ENCODE data around the gene ROBO2. TPM values are rescaled to one million over a fixed set of nuclear protein-coding genes. Genes with fewer than 3 reads are reported as not detected.

ROBO2 gene
- total and polyA plus RNA-seq, 2 experiments from 2014 or later, result 1.2 to 14.3 TPM

DNA sequence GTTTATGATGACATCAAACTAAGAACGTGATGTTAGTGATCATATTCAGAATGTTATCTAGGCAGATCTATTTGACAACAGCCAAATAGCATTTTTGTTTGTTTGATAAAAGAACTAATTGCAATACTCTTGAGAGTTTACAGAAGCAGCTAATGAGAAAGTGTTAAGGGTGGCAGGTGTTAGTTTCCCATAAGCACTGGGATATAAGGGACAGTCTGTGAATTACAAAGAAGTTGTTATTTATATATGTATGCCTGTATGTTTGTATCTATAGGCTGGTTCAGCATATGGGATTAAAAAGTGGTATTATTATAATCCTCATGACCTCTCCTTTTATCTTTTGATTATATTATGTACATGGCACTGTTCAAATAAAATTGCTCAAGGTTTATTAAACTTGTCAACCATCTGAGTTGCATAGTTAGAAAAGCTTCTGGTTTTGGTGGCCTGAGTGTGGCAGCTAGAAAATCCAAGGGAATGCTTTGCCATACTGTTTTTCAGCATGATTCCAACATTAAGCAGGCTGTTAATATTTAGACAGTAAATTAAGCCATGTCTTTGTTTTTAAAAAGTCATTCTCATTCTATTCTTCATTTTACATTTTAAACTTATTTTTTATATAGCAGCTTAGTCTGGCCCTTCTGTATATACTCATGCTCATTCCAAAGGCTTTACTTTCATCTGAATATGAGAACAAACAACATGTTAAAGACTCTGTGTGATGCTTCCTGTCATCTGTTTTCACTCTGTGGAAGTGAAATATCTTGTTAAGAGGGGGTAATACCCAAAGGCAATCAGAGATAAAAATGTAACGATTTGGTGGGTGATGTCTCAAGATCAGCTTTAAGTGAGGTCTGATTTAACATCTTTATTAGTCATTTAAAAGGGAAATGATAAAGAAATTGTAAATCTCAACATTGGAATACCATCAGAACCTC is 13.1 kb downstream of the ROBO2 start:
- Histone ChIP-seq H3K4me1 (ENCODE audit: insufficient read depth) (peaks cover 15% of the 10 kb centered on the region), H3K4me3 (no peak overlapping the region), H3K9me2 (replicated peaks; ENCODE audit: insufficient read depth) (no peaks in the 10 kb centered on the region), H3K36me3 (replicated peaks; ENCODE audit: insufficient read depth, low read depth) (no peaks in the 10 kb centered on the region), H3K27ac (peak overlapping the region; percentile 31), H3K27me3 (no peaks in the 10 kb centered on the region), H3K79me2 (peaks cover 11% of the 10 kb centered on the region), H2AFZ (no peak overlapping the region), H3K4me2 (peak overlapping the region; percentile 38), H4K20me1 (ENCODE audit: insufficient read depth, poor library complexity, severe bottlenecking) (no peaks in the 10 kb centered on the region), H3K9me3 (ENCODE audit: low read depth) (no peaks in the 10 kb centered on the region)
- whole genome bisulfite sequencing (ENCODE audit: low lambda C conversion rate, missing lambda C conversion rate), result 42% methylated on average over 2 of the region's 2 CpGs
- TF ChIP-seq, protein P1, sequence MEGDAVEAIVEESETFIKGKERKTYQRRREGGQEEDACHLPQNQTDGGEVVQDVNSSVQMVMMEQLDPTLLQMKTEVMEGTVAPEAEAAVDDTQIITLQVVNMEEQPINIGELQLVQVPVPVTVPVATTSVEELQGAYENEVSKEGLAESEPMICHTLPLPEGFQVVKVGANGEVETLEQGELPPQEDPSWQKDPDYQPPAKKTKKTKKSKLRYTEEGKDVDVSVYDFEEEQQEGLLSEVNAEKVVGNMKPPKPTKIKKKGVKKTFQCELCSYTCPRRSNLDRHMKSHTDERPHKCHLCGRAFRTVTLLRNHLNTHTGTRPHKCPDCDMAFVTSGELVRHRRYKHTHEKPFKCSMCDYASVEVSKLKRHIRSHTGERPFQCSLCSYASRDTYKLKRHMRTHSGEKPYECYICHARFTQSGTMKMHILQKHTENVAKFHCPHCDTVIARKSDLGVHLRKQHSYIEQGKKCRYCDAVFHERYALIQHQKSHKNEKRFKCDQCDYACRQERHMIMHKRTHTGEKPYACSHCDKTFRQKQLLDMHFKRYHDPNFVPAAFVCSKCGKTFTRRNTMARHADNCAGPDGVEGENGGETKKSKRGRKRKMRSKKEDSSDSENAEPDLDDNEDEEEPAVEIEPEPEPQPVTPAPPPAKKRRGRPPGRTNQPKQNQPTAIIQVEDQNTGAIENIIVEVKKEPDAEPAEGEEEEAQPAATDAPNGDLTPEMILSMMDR (IDR thresholded peaks at IDR 0.05; ENCODE audit: poor library complexity), result no peak
- TF ChIP-seq EZH2 (IDR thresholded peaks at IDR 0.05; ENCODE audit: borderline replicate concordance) (no peak), EZH2phosphoT487 (IDR thresholded peaks at IDR 0.05; ENCODE audit: low read depth, severe bottlenecking, unreplicated experiment) (no peak)
- DNase-seq (ENCODE audit: low spot score), result no peak

DNA sequence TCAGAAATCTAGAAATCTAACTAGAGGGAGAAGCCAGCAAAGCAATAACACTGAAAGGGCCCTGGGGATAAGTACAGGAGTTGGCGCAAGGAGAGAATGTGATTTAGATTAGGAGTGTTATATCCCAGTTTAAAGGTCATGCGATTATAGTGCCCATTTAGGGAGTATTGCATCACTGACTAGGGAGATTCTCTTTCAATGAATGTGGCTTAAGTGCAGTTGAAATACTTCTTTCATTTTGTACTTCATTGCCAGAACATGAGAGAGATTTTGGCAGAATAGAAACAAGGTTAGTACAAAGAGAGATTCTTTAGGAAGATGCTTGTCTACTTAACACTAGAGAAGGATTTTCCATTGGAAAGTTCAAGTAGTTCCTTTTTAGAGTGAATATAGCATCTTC is 13.9 kb downstream of the ROBO2 start:
- DNase-seq (ENCODE audit: low spot score), result peak; percentile 15
- Histone ChIP-seq H3K4me1 (ENCODE audit: insufficient read depth) (peaks cover 15% of the 10 kb centered on the region), H3K27me3 (no peaks in the 10 kb centered on the region), H3K4me3 (no peak overlapping the region), H3K4me2 (peak overlapping the region; percentile 38), H3K9me3 (ENCODE audit: low read depth) (no peaks in the 10 kb centered on the region), H3K36me3 (replicated peaks; ENCODE audit: insufficient read depth, low read depth) (no peaks in the 10 kb centered on the region), H4K20me1 (ENCODE audit: insufficient read depth, poor library complexity, severe bottlenecking) (no peaks in the 10 kb centered on the region), H3K79me2 (peaks cover 11% of the 10 kb centered on the region), H2AFZ (no peak overlapping the region), H3K27ac (peak overlapping the region; percentile 31), H3K9me2 (replicated peaks; ENCODE audit: insufficient read depth) (no peaks in the 10 kb centered on the region)
- WGBS (ENCODE audit: low lambda C conversion rate, missing lambda C conversion rate), result 41% methylated on average over 2 of the region's 2 CpGs
- TF ChIP-seq EZH2phosphoT487 (IDR thresholded peaks at IDR 0.05; ENCODE audit: low read depth, severe bottlenecking, unreplicated experiment) (no peak), EZH2 (IDR thresholded peaks at IDR 0.05; ENCODE audit: borderline replicate concordance) (no peak)
- TF ChIP-seq, protein P1 (IDR thresholded peaks at IDR 0.05; ENCODE audit: poor library complexity), result no peak

DNA sequence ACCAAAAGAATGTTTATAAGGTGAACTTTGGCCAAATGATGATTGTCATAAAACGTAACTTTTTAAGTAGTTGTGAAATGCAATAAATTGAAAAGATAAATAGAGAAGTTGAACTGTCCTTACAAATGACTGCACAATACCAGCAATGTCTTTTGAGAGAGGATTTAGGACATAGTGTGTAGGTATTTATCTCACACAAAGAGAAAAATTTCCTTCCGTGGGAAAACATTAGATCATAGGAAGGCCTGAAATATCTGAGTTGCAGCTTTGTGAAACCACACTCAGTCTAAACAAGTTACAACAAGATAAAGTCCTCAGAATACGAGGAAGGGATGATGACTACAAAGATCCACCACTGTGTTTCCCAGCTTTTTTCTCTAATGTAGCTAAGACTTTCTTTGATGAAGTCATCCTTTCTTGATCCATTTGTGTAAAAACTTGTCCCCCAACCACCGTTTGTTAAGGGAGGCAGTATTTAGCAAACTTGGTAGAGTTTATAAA is 16.0 kb downstream of the ROBO2 start:
- Histone ChIP-seq H3K4me2 (no peak overlapping the region), H3K36me3 (replicated peaks; ENCODE audit: insufficient read depth, low read depth) (no peaks in the 10 kb centered on the region), H3K9me2 (replicated peaks; ENCODE audit: insufficient read depth) (no peaks in the 10 kb centered on the region), H2AFZ (no peak overlapping the region), H3K9me3 (ENCODE audit: low read depth) (no peaks in the 10 kb centered on the region), H3K4me3 (no peak overlapping the region), H3K79me2 (peaks cover 7% of the 10 kb centered on the region), H3K4me1 (ENCODE audit: insufficient read depth) (peaks cover 15% of the 10 kb centered on the region), H3K27ac (peak overlapping the region; percentile 13), H4K20me1 (ENCODE audit: insufficient read depth, poor library complexity, severe bottlenecking) (no peaks in the 10 kb centered on the region), H3K27me3 (no peaks in the 10 kb centered on the region)
- WGBS (ENCODE audit: low lambda C conversion rate, missing lambda C conversion rate), result 36% methylated on average over 4 of the region's 4 CpGs
- DNase-seq (ENCODE audit: low spot score), result peak; percentile 22
- TF ChIP-seq EZH2phosphoT487 (IDR thresholded peaks at IDR 0.05; ENCODE audit: low read depth, severe bottlenecking, unreplicated experiment) (no peak), EZH2 (IDR thresholded peaks at IDR 0.05; ENCODE audit: borderline replicate concordance) (no peak)
- TF ChIP-seq, protein P1 (IDR thresholded peaks at IDR 0.05; ENCODE audit: poor library complexity), result no peak

Measured in hepatocyte (in vitro differentiated cells).